BE2C (cell line): Measurements from ENCODE around the gene TMIGD1.

Experiments
- DNase-seq: peaks from one replicate; pipeline ENCODE4 v3.0.0-alpha.2; 2020
- H3K27me3 ChIP-seq: fragments of 250-450 bp; sonication (Bioruptor Pico); 2 replicates; pipeline ENCODE4 v1.5.1; 2020; ENCODE audit warnings: mild to moderate bottlenecking
- H3K36me3 ChIP-seq: fragments of 250-450 bp; sonication (Bioruptor Pico); 2 replicates; pipeline ENCODE4 v1.5.1; 2020; ENCODE audit warnings: mild to moderate bottlenecking
- H3K4me1 ChIP-seq: fragments of 250-450 bp; sonication (Bioruptor Pico); 2 replicates; pipeline ENCODE4 v1.5.1; 2020
- H3K4me3 ChIP-seq: 2 replicates; pipeline ENCODE4 v1.5.1; 2011; ENCODE audit warnings: low read depth, low read length
- H3K9me3 ChIP-seq: fragments of 250-450 bp; sonication (Bioruptor Pico); 2 replicates; pipeline ENCODE4 v1.5.1; 2020
- CTCF ChIP-seq: IDR thresholded peaks from 2 replicates; pipeline ENCODE4 v1.5.1; 2012; ENCODE audit warnings: mild to moderate bottlenecking, low read depth, low read length

The TMIGD1 gene

GRCh38 chr17:30324723-30325122 lies 9.1 kb downstream of the TMIGD1 start:
- Histone ChIP-seq H3K36me3 (no peaks in the 10 kb centered on the region), H3K9me3 (no peaks in the 10 kb centered on the region), H3K27me3 (no peaks in the 10 kb centered on the region), H3K4me3 (no peak overlapping the region), H3K4me1 (no peaks in the 10 kb centered on the region)
- no peak for DNase-seq
- TF ChIP-seq CTCF: no peak

- H3K4me1 ChIP-seq: no peaks in the 10 kb centered on the region
- H3K27me3 ChIP-seq: no peaks in the 10 kb centered on the region
- no peaks in the 10 kb centered on the region for H3K36me3 ChIP-seq
- no peak overlapping the region for H3K4me3 ChIP-seq
- TF ChIP-seq CTCF: no peak
- no peaks in the 10 kb centered on the region for H3K9me3 ChIP-seq
- DNase-seq: no peak
Observed at GRCh38 chr17:30323895-30324319, 9.9 kb downstream of the TMIGD1 start.

- TF ChIP-seq CTCF: no peak
- H3K36me3 ChIP-seq: no peaks in the 10 kb centered on the region
- DNase-seq: no peak
- no peak overlapping the region for H3K4me3 ChIP-seq
- no peaks in the 10 kb centered on the region for H3K27me3 ChIP-seq
- no peaks in the 10 kb centered on the region for H3K9me3 ChIP-seq
- H3K4me1 ChIP-seq: no peaks in the 10 kb centered on the region
Observed at GRCh38 chr17:30323262-30323894, 10.5 kb downstream of the TMIGD1 start.

GRCh38 chr17:30321314-30321713 lies 12.5 kb downstream of the TMIGD1 start:
- Histone ChIP-seq H3K9me3 (no peaks in the 10 kb centered on the region), H3K4me1 (no peaks in the 10 kb centered on the region), H3K36me3 (no peaks in the 10 kb centered on the region), H3K27me3 (no peaks in the 10 kb centered on the region), H3K4me3 (no peak overlapping the region)
- no peak for DNase-seq
- TF ChIP-seq CTCF: no peak

- no peaks in the 10 kb centered on the region for H3K27me3 ChIP-seq
- H3K4me3 ChIP-seq: no peak overlapping the region
- no peak for DNase-seq
- no peaks in the 10 kb centered on the region for H3K36me3 ChIP-seq
- no peak for TF ChIP-seq CTCF
- no peaks in the 10 kb centered on the region for H3K9me3 ChIP-seq
- no peaks in the 10 kb centered on the region for H3K4me1 ChIP-seq
Observed at GRCh38 chr17:30318155-30318554, 15.7 kb downstream of the TMIGD1 start.

- H3K36me3 ChIP-seq: no peaks in the 10 kb centered on the region
- no peaks in the 10 kb centered on the region for H3K9me3 ChIP-seq
- no peak for TF ChIP-seq CTCF
- no peaks in the 10 kb centered on the region for H3K4me1 ChIP-seq
- H3K27me3 ChIP-seq: no peaks in the 10 kb centered on the region
- DNase-seq: no peak
- no peak overlapping the region for H3K4me3 ChIP-seq
Observed at GRCh38 chr17:30316736-30317135, 17.1 kb downstream of the TMIGD1 start.
